ENCODE measurements around the gene SEMA5B.
A peak's percentile ranks its signal among the peaks of the same experiment; 100 is the strongest.

SEMA5B gene, protein sequence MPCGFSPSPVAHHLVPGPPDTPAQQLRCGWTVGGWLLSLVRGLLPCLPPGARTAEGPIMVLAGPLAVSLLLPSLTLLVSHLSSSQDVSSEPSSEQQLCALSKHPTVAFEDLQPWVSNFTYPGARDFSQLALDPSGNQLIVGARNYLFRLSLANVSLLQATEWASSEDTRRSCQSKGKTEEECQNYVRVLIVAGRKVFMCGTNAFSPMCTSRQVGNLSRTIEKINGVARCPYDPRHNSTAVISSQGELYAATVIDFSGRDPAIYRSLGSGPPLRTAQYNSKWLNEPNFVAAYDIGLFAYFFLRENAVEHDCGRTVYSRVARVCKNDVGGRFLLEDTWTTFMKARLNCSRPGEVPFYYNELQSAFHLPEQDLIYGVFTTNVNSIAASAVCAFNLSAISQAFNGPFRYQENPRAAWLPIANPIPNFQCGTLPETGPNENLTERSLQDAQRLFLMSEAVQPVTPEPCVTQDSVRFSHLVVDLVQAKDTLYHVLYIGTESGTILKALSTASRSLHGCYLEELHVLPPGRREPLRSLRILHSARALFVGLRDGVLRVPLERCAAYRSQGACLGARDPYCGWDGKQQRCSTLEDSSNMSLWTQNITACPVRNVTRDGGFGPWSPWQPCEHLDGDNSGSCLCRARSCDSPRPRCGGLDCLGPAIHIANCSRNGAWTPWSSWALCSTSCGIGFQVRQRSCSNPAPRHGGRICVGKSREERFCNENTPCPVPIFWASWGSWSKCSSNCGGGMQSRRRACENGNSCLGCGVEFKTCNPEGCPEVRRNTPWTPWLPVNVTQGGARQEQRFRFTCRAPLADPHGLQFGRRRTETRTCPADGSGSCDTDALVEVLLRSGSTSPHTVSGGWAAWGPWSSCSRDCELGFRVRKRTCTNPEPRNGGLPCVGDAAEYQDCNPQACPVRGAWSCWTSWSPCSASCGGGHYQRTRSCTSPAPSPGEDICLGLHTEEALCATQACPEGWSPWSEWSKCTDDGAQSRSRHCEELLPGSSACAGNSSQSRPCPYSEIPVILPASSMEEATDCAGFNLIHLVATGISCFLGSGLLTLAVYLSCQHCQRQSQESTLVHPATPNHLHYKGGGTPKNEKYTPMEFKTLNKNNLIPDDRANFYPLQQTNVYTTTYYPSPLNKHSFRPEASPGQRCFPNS

DNA sequence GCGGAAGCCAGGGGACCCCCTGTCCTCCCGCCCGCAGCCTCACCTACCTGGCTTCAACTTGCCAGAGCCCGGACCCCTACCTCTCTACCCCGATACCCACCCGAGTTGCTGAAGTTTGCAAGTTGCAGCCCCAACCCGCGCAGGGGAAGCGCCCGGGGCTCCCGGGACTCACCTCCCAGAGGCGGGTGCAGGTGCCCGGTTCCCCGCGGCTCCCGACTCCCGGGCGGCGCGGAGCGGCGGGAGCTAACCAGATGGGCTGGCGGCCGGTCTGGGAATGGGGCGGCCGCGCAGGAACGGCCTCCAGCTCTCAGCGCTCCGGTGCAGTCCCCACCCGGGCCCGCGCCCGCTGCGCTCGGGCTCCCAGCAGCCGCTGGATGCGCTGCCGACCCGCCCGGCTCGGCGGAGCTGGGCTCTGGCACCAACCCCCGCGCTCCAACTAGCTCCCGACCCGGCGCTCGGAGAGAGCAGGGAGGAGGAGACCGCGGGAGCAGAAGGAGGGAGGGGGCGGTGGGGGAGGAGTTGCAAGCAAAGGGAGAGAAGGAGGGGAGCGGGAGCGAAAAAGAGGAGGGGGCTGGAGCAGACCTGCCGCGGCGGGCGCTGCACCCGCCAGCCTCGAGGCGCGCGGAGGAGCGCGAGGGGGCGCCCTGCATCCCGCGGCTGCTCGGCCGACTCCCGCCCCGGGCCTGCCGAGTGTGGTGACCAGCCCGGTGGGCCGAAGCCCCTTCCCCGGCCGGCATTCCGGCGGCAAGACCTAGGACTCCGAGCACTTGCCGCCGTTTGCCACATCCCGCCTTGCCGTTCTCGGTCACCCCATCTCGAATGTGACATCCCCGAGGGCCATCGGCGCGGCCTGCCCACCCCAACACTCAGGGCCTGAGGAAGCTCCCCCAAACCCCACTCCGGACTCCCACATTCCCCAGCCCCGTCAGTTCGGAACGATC lies at the start of gene SEMA5B:
TSS of gene SEMA5B (minus strand) at position 472 of the 941 bp plus-strand sequence. CDS start 66,500 bp downstream, outside the sequence.
- DNase-seq (ENCODE audit: low read depth, low spot score): no peak

DNA sequence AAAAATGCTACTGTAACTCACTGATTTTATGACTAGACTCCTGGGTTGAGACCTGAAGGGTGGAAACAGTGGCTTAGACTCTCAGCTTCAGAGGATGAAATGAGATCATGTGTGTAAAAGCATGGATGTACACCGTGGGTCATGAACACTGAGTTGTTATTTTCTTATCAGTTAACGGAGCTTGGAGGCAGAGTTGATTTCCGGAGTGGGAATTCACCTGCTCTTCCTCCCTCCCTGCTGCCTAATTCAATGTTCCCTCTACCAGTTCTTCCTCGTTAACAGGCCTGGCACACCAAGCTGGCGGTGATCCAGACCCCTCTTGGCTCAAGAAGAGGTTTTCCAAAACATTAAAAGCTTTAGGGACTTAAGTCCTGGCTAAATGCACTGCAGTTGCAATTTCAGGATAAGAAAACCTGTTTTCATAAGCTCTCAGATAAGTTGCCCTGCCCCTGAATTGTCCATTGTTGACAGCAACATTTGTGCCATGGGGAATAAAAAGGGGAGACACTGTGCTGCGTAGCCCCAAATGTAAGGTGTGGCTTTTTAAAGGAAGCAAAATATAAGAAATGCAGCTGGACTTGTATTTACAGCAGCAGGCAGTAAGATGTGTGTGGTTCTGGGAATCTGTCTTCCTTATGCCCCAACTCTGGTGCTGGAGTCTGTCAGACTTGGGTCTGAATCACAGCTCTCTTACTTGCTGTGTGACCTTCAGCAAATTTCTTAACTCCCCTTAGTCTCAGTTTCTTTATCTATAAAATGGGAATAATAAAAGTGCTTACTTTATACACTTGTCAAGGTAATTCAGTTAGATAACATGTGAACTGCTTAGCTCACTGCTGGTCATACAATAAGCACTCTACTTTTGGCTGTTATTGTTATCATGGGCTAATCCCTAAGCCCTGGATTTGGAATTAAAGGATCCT lies 49.2 kb upstream of the SEMA5B start:
- no peak for DNase-seq (ENCODE audit: low read depth, low spot score)

DNA sequence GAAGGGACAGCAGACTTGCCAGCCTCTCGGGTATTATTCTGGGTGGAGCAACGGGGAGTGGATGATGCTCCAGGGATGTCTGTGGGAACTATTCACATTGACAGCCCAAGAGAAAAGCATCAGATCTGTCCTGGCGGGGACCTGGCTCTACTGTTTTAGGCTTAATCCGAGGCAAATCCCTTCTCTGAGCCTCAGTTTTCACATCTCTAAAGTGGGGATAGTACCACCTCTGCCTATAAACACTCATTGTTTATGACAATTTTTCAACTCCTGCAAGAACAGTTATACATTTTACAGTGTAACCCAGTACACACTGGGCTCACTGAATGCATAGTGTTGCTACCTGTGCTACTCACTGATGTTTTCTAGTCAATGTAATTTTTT lies 48.5 kb upstream of the SEMA5B start:
- DNase-seq (ENCODE audit: low read depth, low spot score): no peak

DNA sequence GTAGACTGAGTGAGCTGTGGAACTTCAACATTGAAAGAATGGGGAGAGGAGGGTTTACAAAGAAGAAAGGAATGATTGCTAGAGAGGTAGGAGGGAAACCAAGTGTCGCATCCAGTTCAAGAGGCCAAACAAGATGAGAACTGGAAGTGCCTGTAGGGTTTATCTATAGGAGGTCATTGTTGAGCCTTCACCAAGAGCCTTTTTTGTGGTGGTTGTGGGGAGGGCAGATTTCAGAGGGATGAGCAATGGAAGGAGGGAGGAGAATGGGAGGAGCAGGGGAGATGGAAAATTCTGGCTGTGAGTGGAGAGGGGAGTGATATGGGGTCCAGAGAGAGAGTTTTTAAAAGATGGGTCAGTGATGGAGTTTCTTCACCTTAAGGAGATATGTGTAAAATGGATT lies 47.8 kb upstream of the SEMA5B start:
- DNase-seq (ENCODE audit: low read depth, low spot score): no peak

DNA sequence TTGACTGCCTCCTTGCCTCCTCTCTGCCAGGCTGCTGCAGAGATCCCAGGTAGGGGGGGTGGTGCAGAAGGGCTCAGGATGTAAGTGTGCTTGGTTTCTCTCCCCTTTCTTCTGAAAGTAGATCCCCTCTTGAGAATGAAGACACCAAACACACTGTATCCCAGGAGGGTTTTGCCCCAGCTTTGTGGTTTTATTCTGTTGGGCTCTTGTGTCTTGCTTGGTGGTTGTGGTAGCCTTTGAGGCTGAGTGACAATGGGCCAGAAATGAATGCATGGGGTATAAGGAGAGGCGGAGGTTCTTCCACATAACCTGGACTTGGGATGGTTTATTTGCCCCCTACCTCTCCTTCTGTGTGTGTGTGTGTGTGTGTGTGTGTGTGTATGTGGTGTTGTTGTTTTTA lies 45.0 kb upstream of the SEMA5B start:
- no peak for DNase-seq (ENCODE audit: low read depth, low spot score)

DNA sequence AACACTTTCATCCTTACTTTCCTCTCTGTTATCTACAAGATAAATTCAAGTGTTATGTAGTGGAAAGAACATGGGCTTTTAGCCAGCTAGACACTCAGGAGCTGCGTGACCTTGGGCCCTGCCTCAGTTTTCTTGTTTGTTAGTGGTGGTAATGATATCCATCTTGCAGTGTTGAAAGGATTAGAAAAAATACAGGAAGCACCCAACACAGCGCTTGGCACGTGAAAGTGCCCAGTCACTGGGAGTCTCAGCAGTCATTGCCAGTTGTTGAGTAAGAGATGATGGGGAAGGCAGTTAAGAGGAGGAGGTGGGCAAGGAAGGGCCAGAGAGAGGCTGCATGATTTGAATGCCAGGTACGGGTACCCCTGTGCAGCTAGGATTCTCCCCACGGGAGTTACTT lies 44.6 kb upstream of the SEMA5B start:
- DNase-seq (ENCODE audit: low read depth, low spot score): no peak

DNA sequence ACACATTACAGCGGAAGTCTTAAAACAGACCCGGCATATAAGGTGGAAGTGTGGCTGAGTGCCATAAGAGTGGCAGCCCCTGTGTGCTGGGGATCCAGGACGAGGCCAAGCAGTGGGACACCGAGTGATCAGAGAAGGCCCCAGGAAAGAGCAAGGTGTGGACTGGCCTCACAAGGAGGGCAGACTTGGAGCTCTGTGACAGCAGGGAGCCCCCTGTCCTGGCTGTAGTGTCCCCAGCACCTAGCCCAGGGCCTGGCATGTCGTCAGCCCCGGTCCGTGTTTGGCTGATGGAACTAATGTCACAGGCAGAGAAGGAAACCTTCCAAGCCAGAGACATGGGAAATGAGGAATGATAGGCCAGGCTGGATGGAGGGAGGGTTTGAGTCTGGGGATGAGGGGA lies 44.0 kb upstream of the SEMA5B start:
- no peak for DNase-seq (ENCODE audit: low read depth, low spot score)

DNA sequence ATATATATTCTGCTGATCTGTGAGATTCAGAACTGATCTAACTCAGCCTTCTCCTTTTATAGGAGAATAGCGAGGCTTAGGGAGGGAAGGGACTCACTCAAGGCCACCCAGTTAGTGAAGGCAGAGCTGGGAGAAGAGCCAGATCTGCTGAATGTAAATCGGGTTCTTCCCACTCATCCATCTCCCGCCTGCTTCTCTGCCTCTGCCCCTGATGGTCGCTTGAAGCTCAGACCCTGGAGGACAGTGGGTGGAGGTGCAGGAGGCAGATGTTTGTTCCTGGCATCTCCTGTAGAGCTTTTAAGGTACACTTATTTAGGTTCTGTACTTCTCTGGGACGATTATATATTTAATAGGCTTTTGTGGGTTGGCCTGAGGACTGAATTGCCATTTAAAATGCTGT lies 43.6 kb upstream of the SEMA5B start:
- no peak for DNase-seq (ENCODE audit: low read depth, low spot score)

DNA sequence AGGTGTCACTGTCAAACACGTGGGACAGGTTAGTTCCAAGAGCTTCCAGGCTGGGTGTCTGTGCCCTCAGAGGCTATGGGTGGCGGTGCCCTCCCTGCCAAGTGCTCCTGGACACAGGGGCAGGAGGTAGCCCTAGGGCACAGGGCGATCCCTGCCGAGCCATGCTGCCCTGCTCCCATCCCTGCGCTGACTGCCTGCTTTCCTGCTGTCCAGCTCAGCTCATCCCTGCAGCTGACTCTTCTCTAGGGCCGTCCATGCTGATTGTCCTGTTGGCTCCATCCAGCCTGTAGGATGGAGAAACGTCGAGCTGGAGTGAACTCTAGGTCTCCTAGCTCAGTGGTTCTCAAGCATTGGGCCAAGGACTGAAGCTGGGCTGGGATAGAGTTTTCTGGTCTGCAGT lies 42.9 kb upstream of the SEMA5B start:
- no peak for DNase-seq (ENCODE audit: low read depth, low spot score)

DNA sequence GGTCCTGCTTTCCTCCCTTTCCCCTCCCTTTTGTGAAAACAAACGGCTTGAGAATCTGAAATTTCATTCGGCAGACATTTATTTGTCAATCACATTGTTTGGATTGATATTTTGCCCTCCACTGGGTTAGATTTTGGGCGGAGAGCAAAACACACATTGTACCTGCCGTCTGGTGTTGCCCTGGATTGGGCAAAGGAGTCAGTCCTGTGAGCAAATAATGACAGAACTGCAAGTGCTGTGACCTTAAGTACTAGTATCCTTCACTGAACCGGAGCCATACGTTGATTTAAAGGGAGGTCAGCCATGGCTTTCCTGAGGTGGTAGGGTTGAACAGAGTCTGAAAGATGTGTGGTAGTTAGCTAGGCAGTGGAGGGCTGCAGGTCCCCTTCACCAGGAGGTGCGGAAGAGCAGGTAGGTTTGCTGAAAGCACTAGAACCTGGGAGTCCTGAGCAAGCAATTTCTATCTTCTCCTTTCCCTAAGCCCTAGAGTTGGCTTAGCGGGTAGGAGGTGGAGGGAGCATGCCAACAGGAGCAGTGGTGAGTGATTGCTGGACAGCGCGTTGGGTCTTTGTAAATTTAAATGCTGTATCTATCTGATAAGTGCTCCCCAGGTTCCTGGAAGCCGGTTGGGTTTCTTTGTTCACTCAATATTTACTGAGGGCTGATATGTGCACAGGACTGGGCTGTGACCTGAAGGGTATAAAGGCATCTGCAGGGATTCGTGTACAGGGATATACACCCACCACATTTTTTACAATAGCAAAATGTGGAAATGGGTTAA lies 41.2 kb upstream of the SEMA5B start:
- DNase-seq (ENCODE audit: low read depth, low spot score): no peak

DNA sequence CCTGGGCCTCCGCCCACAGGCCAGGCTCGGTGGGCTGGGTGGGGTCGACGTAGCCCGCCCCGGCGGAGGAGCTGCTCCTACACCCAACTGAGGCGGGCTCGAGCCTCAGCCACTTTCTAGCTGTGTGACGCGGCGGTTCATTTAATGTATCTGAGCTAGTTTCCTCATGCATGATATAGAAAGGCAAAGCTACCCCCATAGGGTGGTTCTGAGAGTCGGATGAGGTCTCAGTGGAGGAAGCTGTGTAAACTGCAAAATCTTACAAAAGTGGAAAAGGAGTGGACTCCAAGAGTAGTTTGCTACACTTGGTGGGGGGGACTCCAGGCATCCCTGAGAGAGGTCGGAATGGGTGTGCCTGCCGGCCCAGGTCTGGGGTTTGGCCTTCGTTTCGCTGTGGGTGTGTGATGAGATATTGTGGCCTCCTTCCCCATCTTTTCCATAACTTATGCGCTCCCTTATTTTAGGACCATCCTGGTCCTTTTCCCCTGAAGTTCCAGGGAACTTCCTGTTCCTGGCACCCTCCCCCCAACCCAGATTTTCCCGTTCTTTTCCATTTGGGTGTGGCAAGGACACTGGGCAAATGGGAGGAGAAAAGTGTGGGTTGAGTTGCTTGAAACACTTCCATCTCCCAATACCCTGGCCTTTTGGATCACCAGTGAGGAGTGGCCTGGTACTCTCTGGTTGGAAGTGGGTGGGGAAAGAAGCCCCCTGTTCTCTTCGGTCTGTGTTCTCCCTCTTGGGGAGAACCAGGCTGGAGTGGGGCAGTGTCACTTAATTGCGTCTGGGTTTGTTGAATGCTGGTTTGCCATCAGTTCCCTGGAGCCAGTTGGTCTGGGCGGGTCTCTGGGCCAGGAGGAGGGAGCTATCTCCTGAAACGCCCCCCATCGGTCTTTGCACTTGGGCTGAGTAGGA lies 40.4 kb upstream of the SEMA5B start:
- DNase-seq (ENCODE audit: low read depth, low spot score): no peak

DNA sequence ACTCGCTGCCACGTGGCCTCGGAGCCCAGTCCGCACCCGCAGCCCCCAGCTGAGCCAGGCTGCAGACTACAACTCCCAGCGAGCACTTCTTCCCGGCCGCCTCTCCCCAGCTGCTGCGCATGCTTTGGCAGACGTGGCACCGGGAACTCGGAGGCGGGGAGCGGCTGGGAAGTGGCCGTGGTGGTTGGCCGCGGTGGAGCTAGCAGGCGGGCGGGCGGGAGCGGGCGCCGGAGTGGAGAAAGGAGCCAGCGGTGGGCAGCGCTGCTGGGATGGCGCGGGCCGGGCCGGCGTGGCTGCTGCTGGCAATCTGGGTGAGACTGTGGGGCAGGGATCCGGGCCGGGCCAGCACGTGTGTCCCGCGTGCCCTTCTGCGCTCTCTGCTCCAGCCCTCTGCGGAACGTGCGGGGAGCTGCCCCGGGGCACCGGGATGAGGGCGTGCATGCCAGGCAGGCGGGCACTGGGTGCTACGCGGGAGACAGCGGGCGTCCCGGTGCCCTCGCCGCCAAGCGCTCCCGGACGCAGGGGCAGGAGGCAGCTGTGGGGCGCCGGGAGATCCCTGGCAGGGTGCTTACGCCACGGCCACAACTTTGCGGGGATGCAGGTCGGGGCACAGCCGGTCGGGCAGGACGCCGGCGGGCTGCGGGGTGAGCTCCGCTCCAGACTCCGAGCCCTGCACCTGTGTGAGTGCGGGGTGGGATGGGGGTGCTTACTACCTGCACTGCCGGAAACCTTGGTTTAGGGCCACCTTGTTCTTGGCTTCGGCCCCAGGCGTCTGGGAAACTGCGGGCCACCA lies 39.5 kb upstream of the SEMA5B start, which contains the start of gene PDIA5:
TSS of gene PDIA5 (plus strand) at position 130 of the 793 bp plus-strand sequence. CDS start at position 270, 140 bp downstream.
- peak; percentile 58 for DNase-seq (ENCODE audit: low read depth, low spot score)

DNA sequence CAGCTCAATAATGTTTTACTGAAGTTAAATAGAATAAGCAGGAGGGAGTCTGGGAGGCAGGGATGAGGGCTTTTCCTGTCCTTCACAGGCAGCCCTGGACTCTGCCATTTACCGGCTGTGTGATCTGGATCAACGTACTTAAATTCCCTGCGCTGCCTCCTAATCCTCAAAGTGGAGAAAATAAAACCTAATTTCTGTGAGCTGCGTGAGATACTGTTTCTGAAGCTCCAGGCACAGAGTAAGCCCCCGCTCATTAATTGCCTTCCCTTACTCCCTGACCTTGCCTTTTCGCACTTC lies 39.0 kb upstream of the SEMA5B start:
- DNase-seq (ENCODE audit: low read depth, low spot score): no peak

DNA sequence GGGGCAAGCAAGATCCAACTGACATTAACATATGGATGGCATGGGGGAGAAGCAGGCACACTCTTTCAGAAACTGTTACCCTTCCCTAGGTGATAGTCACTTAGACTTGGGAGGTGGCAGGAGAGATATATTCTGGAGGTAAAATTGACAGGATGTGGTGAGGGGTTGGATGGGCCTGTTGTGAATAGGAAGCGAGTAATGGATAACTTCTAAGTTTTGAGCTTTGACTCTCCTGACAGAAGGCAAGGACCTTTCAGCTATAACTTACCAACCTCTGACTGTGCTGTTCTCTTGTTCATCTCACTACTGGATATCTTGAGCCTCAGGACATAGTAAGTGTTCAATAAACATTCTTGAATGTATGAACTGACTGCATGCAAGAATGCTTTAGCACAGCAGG lies 37.4 kb upstream of the SEMA5B start:
- no peak for DNase-seq (ENCODE audit: low read depth, low spot score)

DNA sequence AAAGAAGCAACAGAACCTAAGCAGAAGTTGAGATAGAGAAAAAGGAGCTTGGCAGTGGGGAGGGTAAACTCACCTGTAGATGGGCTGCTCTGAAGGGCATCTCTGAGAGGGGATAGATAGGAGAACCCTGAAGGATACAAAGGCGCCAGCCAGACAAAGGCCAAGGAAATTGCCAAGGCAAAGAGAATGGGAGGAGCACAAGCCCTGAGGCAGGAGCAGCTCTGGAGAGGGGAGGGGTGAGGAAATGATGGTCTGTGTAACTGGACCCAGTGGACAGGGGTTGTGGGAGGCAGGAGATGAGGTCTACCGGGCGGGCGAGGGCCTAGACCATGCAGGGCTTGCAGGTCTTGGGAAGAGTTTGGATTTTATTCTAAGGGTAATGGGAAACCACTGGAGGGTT lies 36.9 kb upstream of the SEMA5B start:
- DNase-seq (ENCODE audit: low read depth, low spot score): no peak

DNA sequence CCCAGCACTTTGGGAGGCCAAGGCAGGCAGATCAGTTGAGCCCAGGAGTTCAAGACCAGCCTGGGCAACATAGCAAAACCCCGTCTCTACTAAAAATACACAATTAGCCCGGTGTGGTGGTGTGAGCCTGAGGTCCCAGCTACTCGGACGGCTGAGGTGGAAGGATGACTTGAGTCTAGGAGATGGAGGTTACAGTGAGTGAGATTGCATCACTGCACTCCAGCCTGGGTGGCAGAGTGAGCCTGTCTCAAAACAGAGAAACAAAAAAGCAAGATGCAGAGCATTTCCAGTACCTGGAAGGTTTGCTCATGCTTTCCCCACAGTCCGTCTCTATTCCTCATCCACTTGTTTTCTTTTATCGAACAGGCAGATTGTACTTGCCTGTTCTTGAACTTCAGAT lies 35.5 kb upstream of the SEMA5B start:
- no peak for DNase-seq (ENCODE audit: low read depth, low spot score)

DNA sequence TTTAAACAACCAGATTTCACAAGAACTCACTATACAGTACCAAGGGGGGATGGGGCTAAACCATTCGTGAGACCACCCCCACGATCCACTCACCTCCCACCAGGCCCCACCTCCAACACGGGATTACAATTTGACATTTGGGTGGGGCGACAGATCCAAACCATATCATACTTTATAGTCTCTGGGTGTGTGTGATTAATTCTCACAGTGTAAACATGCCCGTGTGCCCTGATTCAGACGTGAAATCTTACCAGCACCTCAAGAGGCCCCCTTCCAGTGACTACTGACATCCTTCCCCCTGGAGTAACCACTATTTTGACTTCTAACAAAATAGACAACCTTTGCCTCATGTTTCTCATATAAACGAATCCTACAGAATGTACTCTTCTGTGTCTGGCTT lies 34.3 kb upstream of the SEMA5B start:
- no peak for DNase-seq (ENCODE audit: low read depth, low spot score)
